ENCODE results near the gene AIP.
A peak's percentile ranks its signal among the peaks of the same experiment; 100 is the strongest.
"Not testable (repeated sequence)": the region's sequence is repeated elsewhere in the genome, so short reads cannot be mapped to it uniquely, and the experiment has no call there.

AIP gene

GRCh38 chr11:67507864-67508485, 25.1 kb downstream of the AIP start, which contains the start of gene CDK2AP2:
Gene CDK2AP2 (minus strand): TSS chr11:67508162. CDS start chr11:67508082, 80 bp downstream.
- peak; percentile 99 for DNase-seq

- DNase-seq = peak; percentile 90
Measured at GRCh38 chr11:67508486-67509121, 25.8 kb downstream of the AIP start.

DNA sequence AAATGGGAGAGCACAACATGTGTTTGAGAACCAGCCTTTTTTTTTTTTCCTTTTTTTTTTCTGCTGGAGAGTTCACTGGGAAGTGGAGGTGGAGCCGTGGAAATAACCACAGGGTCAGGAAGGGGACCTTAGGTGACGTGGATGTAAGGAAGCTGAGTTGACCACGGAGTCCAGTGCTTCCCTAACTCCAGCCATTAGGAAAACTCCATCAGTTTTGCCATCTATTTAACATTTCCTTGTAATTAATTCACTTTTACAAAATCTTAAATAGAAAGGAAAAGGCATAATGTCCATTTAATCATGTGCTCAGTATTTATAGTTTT, 27.2 kb downstream of the AIP start:
- DNase-seq = no peak

DNA sequence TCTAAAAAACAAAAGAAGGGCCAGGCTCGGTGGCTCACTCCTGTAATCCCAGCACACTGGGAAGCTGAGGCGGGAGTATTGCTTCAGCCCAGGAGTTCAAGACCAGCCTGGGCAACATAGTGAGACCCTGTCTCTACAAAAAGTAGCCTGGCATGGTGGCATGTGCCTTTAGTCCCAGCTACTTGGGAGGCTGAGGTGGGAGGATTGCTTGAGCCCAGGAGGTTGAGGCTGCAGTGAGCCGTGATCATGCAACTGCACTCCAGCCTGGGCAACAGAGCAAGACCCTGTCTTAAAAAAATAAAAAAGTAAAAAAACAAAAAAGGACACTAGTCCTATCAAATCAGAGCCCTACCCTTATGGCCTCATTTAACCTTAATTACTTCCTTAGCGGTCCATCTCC, 28.7 kb downstream of the AIP start:
- DNase-seq = not testable (repeated sequence)

DNA sequence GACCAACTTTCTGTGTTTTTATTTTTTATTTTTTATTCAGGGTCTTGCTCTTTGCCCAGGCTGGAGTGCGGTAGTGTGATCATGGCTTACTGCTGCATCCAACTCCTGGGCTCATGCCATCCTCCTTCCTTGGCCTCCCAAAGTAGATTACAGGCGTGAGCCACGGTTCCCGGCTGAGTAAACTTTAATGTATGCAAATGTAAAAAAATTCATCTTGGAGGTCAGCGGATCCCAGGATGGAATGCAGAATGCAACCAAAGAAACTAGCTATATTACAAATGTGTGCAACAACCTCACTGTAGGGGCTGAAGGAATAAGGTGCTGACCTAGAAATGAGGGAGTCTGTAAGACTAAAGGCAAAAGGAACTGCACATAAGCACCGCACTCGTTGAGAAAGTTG, 31.3 kb downstream of the AIP start:
- DNase-seq = no peak

GRCh38 chr11:67516806-67517205, 34.0 kb downstream of the AIP start:
- no peak for DNase-seq

DNA sequence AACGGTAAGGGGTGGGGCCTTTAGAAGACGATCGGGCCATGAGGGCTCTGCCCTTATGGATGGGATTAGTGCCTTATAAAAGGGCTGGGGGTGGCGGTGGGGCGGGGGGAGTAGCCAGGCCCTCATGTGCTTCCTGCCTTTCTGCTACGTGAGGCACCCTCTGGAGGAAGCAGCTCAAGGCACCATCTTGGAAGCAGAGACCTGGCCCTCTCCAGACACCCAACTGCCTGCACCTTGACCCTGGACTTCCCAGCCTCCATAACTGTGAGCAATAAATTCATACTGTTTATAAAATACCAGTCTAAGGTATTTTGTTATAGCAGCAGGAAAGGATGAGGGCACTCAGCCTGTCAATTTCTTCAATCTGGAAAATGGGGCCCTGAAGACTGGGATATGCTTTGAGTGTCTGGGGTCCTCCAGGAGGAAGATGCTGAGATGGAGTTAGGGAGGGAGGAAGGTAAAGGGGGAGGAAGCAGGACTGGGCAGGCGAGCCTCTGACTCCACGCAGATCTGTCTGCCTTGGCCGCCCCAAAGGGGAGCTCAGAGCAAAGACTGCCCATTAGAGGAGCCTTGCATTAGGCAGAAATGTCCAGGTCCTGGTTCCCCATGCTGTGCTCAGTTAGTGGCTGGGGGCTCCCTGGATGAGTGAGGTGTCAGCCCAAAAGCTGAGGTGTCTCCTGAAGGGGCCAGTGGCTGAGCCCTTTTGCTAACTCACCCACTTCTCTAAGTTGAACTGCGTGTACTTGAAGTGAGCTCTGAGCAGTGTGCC, 35.1 kb downstream of the AIP start:
- no peak for DNase-seq

DNA sequence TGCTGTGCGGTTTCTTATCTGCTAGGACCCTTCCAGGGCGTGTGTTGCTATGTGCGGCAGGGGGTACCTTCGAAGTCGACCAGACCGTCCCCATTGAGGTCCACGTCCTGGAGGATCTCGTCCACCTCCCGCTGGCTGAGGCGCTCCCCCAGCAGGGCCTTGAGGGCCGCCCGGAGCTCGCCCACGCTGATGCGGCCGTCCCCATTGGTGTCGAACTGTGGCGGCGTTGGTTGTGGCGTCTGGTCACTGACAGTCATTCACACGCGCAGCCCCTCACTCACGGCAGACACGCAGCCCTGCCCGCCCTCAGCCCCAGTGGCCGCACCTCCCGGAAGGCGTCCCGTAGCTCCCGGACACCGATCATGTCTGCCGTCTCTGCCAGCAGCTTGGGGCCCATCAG, 36.9 kb downstream of the AIP start:
- DNase-seq = no peak

DNA sequence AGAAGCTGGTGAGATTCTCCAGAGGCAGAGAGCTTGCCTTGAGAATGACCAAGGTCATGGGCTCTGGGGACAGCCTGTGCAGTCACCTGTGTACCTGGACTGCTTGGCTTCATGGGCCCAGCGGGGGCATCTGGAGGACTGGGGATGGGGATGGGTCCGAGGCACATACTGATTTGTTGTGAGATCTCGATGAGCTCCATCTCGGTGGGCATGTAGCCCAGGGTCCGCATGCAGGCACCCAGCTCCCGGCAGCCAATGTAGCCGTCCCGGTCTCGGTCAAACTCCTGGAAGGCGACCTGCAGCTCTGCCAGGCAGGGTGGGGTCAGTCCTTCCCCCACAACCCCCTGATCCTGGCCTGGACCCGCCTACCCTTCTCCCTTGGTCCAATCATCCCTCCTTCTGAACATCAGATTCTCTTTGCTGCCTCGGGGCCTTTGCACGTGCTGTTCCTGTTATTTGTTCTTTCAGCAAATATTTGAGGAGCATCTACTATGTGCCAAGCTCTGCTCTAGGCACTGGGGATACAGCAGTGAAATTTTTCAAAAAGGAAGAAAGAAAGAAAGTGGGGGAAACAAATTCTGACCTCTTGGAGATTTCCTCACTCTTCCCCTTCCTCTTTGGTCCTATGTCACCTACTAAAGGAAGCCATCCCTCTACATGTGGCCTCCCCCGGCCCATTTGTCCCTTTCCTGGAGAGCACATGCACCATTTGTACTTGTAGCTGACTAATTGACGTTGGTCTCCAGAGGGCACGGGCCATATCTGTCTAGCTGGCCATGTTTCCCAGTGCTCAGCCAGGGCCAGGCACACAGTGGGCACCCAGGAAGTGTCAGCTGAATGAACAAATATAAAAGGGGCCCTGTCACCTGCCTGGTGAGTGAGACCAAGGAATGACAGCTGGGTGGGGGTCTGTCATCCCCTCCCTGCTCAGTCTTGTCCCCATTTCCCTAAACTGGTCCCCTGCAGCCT, 38.3 kb downstream of the AIP start:
- DNase-seq = no peak

- no peak for DNase-seq
Measured at GRCh38 chr11:67521924-67522323, 39.1 kb downstream of the AIP start.

DNA sequence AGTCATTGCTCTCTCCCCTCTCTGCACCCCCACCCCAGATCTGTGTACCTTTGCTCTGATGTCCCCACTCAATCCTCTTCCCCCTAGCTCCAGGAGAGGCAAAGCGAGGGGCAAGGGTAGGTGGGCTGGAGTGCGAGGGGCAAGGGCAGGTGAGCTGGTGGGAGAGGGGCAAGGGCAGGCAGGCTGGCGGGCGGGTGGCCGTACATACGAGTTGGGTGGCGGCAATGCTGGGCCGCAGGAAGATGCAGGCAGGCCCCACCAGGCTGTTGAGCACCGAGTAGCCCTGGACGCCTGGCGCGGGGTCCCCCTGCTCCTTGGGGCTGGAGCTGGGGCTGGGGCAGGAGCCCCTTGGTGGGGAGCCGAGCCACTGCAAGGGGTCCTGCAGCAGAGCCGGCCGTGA, 39.5 kb downstream of the AIP start:
- no peak for DNase-seq

DNA sequence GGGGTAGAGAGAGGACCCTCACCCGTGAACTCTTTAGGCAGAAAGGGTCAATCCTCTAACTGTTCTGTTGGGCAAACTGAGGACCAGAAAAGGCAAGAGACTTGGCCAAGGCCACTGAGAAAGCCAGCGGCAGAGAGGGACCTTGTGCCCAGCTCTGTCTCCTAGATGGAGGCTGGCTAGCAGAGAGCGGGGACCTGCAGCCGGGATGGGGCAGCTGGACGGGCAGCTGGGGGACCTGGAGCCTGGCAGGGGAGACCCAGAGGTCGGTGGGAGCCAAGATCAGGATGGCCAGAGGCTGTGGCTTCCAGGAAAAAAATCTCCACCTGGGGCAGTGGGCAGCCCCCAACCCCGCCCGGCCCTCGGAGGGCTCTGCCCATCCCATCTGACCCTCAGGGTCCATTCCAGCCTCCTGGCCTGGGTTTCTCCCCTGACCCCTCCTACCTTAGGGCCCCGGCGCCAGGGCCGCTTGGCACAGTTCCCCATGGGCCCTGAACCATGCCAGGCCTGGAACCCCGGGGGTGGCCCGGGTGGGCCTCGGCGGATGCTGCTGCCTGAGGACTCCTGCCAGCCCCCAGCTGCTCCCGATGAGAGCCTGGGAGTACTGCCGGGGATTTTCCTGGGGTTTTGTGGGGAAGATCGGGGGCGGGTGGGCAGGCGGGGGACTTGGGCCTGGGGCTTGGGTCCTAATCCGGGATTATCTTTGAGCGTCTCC, 40.2 kb downstream of the AIP start, which contains the start of gene CABP2:
TSS of gene CABP2 (minus strand) at position 603 of the 712 bp plus-strand sequence. CDS start at position 483, 120 bp downstream.
- no peak for DNase-seq

DNA sequence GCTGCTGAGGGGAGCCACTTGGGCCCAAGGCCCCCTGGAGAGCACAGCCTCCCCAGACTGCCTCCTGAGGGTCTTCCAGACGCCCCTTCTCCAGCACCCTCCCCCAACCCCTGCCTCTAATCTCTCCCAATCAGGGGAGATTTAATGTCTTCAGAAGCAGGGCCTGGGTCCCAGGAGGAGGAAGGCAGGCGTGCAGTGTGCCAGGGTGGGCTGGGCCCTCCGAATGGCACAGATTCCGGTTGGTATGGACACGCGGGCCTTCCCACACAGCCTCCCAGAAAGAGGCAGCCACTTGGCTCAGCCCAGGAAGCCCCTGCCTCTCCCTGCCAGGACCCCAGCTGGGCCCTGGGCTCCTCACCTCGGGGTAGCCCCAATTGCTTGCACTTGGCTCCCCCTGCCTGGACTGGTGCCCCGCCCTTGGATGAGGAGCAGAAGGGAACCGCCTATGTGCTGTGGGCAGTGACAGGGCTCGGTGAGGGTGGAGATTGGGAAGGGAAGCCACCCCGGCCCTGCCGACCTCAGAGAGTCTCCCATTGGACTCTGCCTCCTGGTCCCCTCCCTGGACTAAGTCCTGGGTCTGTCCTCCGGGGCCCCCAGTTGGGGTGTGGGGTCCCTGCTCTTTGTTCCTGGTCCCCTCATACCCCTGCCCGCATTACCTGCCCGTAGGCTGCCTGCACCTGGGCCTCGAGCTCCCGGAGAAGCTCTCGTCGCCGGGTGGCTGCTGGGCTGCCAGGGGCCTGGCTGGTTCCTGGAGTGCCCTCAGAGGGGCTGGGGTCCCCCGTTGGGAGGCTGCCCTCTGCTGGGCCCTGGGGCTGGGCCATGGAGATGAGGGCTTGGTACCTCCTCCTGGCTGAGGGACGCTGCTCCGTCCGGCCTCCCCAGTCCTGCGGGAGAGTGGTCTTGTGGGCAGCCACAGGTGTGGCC, 41.0 kb downstream of the AIP start:
- DNase-seq = no peak

DNA sequence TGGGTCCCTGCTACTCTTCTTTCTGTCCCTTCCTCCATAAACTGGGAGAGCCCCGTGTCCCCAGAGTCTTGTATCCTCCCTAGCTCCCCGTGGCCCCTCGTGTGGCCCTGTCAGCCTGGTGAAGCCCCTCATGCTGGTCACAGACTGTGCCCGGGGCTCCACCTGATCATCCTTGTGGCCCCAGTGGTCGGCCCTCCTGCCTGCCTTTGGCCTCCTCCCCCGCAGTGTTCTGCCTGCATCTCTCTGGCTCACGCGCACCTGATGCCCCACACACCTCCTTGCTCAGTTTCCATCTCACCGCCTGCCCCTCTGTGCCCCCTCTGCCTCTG, 41.6 kb downstream of the AIP start:
- no peak for DNase-seq

DNA sequence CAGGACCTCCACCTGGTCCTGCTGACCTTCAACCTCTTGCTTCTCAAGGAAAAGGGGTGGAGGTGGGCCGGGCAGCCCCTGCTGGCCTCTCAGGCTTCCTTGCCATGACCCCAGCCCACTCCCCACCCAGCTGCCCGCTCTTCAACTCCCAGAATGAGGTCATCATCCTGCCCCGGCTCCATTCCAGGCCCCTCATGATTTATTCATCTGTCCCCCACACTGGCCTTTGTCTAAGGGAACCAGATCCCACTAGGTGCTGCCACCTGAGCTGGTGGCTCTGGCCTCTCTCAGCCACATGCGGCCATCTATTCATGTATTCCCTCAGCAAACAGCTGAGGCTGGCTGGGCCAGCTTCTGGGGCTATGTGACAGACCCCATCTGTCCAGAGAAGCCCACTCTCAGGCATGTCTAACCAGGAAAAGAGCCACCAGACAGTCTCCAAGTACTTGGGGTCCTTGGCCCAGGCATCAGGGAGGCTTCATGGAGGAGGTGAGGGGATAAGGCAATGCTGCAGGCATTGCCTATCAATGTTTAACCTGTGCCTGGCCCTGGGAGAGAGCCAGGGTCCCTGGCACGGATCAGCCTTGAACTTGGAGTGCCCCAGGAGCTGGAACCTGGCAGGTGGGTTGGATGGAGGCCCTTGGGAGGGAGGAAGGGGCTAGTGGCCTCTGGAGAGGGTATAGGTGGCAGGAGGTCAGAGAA, 42.6 kb downstream of the AIP start:
- DNase-seq = no peak

DNA sequence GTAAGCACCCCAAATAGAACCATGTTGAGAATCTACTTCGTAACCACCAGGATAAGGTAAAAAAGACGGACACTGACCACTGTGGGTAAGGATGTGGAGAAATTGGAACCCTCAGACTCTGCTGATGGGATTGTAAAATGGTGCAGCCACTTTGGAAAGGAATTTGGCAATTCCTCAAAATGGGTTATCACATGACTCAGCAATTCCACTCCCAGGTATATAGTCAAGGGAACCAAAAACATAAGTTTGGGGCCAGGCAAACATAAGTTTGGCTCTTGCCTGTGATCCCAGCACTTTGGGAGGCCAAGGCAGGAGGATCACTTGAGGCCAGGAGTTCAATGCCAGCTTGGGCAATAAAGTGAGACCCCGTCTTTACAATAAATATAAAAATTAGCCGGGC, 45.5 kb downstream of the AIP start:
- DNase-seq = no peak

GRCh38 chr11:67530282-67530592, 47.4 kb downstream of the AIP start:
- DNase-seq = no peak

DNA sequence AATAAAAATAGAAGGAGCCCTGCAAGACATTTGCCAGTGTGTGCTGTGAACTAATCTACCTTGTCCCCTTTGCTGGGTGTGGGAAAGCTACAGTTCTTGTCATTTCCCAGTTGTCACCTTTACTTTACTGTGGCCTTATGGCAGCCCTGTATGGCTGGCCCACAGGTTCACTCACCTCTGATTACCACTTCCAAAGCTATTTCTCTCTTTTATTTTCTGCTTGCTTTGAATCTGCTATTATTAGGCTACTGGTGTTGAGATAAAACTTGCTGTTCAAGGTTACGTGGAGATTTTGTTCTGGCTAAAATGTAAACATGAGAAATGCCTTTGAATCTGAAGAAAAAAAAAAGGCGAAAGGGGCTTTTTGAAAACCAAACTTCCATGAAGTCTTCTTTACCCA, 50.1 kb downstream of the AIP start:
- DNase-seq = no peak

GRCh38 chr11:67534070-67534679, 51.3 kb downstream of the AIP start:
- DNase-seq = no peak

DNA sequence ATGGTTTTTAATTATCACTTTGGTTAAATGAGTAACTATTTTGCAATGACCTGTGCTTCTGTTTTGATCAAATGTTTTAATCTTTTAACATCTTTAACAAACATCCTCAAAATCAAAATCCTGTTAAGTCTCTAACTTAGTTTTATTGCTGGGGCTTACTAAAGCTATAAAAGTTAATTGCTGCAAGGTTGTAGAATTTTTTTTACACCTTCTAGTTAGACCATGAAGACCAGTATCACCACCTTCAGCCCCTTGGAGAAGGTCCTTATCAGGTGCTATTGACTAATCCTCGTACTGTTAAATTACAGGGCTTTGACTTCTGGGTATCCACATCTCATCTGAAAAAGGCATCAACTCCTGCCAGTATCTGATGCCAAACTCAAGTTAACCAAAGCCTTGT, 52.7 kb downstream of the AIP start:
- no peak for DNase-seq
